GM12891 (cell line): ENCODE measurements around the gene ADD1.

Experiments used
- POLR2A ChIP-seq: IDR thresholded peaks from 2 replicates; pipeline ENCODE4 v1.6.1; 2011; ENCODE audit warnings: low read depth, low read length, control low read depth
- SPI1 ChIP-seq: IDR thresholded peaks from 2 replicates; pipeline ENCODE4 v1.6.1; 2011; ENCODE audit warnings: low read depth, low read length, control low read depth
- TAF1 ChIP-seq: IDR thresholded peaks from 2 replicates; pipeline ENCODE4 v1.6.1; 2011; ENCODE audit warnings: low read depth, low read length, control low read depth

- TF ChIP-seq SPI1 (no peak), TAF1 (no peak), POLR2A (no peak)
Observed at GRCh38 chr4:2968381-2968780, 124.7 kb downstream of the ADD1 start.
